Upper lobe of left lung (tissue), 6 donors: ENCODE results near the gene MYBBP1A. TPM values are rescaled to one million over a fixed set of nuclear protein-coding genes. Genes with fewer than 3 reads are reported as not detected.

Experiments
- ATAC-seq, 2 donors: fragments of 200-7000 bp; cut with Tn5 transposase; one replicate each; pipeline ENCODE4 v1.9.1; 2022; ENCODE audit warnings: mild to moderate bottlenecking in 2 of 2, moderate library complexity in 2 of 2; ENCODE audit not compliant: low FRiP score in 2 of 2
- DNase-seq, 2 donors: peaks; one replicate each; pipeline ENCODE4 v3.0.0-alpha.2; 2019 to 2020
- H3K27ac ChIP-seq, 4 donors: fragments of 200-600 bp; sonication (generic); one replicate each; pipeline ENCODE4 v1.5.1; 2016 to 2019
- H3K27me3 ChIP-seq, 4 donors: fragments of 200-600 bp; sonication (generic); one replicate each; pipeline ENCODE4 v1.5.1; 2017 to 2019
- H3K36me3 ChIP-seq, 4 donors: fragments of 200-600 bp; sonication (generic); one replicate each; pipeline ENCODE4 v1.5.1; 2016 to 2019
- H3K4me1 ChIP-seq, 4 donors: fragments of 200-600 bp; sonication (generic); one replicate each; pipeline ENCODE4 v1.5.1; 2018 to 2019
- H3K4me3 ChIP-seq, 4 donors: fragments of 200-600 bp; sonication (generic); one replicate each; pipeline ENCODE4 v1.5.1; 2017 to 2019; ENCODE audit warnings: mild to moderate bottlenecking in 2 of 4, moderate library complexity in 1 of 4
- H3K9me3 ChIP-seq, 4 donors: fragments of 200-600 bp; sonication (generic); one replicate each; pipeline ENCODE4 v1.5.1; 2018 to 2019
- EP300 ChIP-seq, 4 donors: sonication (generic); formaldehyde crosslinking; IDR thresholded peaks; one replicate each; pipeline ENCODE4 v1.5.1; 2017; ENCODE audit warnings: antibody characterized with exemption in 4 of 4, control low read depth in 2 of 4
- POLR2A ChIP-seq, 4 donors: fragments of 450-650 bp; IDR thresholded peaks; one replicate each; pipeline ENCODE4 v1.5.1; 2016 to 2017; ENCODE audit warnings: antibody characterized with exemption in 4 of 4, mild to moderate bottlenecking in 2 of 4
- POLR2AphosphoS5 ChIP-seq, 2 donors: sonication (generic); formaldehyde crosslinking; IDR thresholded peaks; one replicate each; pipeline ENCODE4 v1.5.1; 2017; ENCODE audit warnings: antibody characterized with exemption in 2 of 2
- WGBS, 2 donors: methylation state at CpG; one replicate each; pipeline ENCODE4 v1.1.5; 2017 to 2018; 5-methylcytosine and 5-hydroxymethylcytosine counted together
- total RNA-seq, 6 donors: library from RNA; depleted of rRNA in 4 of 6; stranded (reverse); fragments of >200 nt in 4 of 6; gene quantifications; one replicate each; pipeline versions ENCODE4 v1.1.0 to v1.2.1, GENCODE V29; 2016 to 2021
- TF ChIP-seq, protein P1 (sequence below), 6 experiments: fragments of 450-650 bp in 4 of 6; fragments of 200-600 bp in 2 of 6; sonication (generic) in 2 of 6; IDR thresholded peaks; one replicate each; pipeline ENCODE4 v1.5.1; 2016 to 2019; ENCODE audit warnings: antibody characterized with exemption in 6 of 6
- donor health status: DM: no; HTN: no; CAD: no; lungs with moderate emphysema.
- donor health status: DM: no; HTN: yes; CAD: no; lungs with severe emphysema.

Gene MYBBP1A
- total RNA-seq, 6 donors from 2014 or later: 45.2 to 151 (median 57.3) TPM

- WGBS, 2 donors: 59 to 63% methylated on average over 11 of the region's 11 CpGs
- Histone ChIP-seq H3K36me3 (no peaks in the 10 kb centered on the region), H3K27me3 (no peaks in the 10 kb centered on the region), H3K27ac (peak overlapping the region; percentile 68 to 91 (median 80)), H3K9me3 (no peaks in the 10 kb centered on the region), H3K4me3 (no peak overlapping the region), H3K4me1 (peaks cover 93 to 99% (median 97%) of the 10 kb centered on the region in 4 donors)
- DNase-seq (no peak), ATAC-seq (no peak)
- TF ChIP-seq POLR2AphosphoS5 (IDR thresholded peaks at IDR 0.05) (peak in 1 of 2 donors; percentile 2), POLR2A (IDR thresholded peaks at IDR 0.05) (no peak)
These were observed 44.6 kb downstream of the MYBBP1A start for GRCh38 chr17:4510618-4510941.

DNA sequence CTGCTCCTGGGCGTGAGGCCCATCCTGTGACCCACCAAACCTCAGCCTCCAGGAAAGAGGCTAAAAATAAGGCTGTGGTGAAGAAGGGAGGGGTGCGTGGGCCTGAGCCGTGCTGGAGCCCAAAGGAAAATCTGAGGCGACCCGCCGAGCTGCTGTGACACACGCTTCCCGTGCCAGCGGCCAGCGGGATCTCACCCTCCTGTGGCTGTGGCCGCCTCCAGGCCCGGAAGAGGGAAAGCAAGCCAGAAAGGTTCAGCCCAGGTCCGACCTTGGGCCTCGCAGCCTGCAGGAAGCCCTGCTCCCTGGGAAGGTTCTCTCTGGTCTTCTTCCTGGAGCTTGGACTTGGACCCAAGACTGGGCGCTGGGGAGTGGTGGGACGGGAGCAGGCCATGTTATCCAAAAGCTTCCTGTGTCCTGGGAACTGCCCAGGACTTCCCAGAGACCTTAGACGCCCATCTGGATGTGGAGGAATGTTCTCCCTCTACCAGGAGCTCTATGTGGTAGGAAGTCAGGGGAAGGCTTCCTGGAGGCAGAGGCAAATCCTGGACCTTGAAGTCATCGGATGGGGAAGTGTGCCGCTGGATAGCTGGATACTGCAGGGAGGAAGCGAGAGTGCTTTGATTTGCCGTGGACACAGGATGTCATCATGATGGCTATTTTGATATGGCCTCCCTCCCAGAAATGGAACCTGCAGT, 45.1 kb downstream of the MYBBP1A start:
- WGBS, 2 donors: 47 to 68% methylated on average over 18 to 21 of the region's 21 CpGs

GRCh38 chr17:4509401-4509800, 45.8 kb downstream of the MYBBP1A start:
- TF ChIP-seq, protein P1, sequence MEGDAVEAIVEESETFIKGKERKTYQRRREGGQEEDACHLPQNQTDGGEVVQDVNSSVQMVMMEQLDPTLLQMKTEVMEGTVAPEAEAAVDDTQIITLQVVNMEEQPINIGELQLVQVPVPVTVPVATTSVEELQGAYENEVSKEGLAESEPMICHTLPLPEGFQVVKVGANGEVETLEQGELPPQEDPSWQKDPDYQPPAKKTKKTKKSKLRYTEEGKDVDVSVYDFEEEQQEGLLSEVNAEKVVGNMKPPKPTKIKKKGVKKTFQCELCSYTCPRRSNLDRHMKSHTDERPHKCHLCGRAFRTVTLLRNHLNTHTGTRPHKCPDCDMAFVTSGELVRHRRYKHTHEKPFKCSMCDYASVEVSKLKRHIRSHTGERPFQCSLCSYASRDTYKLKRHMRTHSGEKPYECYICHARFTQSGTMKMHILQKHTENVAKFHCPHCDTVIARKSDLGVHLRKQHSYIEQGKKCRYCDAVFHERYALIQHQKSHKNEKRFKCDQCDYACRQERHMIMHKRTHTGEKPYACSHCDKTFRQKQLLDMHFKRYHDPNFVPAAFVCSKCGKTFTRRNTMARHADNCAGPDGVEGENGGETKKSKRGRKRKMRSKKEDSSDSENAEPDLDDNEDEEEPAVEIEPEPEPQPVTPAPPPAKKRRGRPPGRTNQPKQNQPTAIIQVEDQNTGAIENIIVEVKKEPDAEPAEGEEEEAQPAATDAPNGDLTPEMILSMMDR (IDR thresholded peaks at IDR 0.05): peak in 3 of 6 experiments; percentile 20 to 50 (median 32)
- no peak for TF ChIP-seq POLR2AphosphoS5 (IDR thresholded peaks at IDR 0.05)
- Histone ChIP-seq H3K4me1 (peaks cover 92 to 99% (median 95%) of the 10 kb centered on the region in 4 donors), H3K27ac (peak overlapping the region; percentile 68 to 91 (median 80)), H3K36me3 (no peaks in the 10 kb centered on the region), H3K9me3 (no peaks in the 10 kb centered on the region), H3K4me3 (no peak overlapping the region), H3K27me3 (no peaks in the 10 kb centered on the region)
- DNase-seq (peak; percentile 64), ATAC-seq (no peak)
- 25 to 39% methylated on average over 4 to 8 of the region's 8 CpGs for WGBS, 2 donors

More for the DNA sequence above, 45.1 kb downstream of the MYBBP1A start:
- DNase-seq (peak in 1 of 2 donors; percentile 74), ATAC-seq (no peak)
- Histone ChIP-seq H3K4me1 (peaks cover 92 to 99% (median 95%) of the 10 kb centered on the region in 4 donors), H3K27ac (peak overlapping the region; percentile 68 to 91 (median 80)), H3K4me3 (no peak overlapping the region), H3K36me3 (no peaks in the 10 kb centered on the region), H3K9me3 (no peaks in the 10 kb centered on the region), H3K27me3 (no peaks in the 10 kb centered on the region)
- TF ChIP-seq POLR2A (IDR thresholded peaks at IDR 0.05) (no peak), POLR2AphosphoS5 (IDR thresholded peaks at IDR 0.05) (peak; percentile 41), EP300 (IDR thresholded peaks at IDR 0.05) (peak in 2 of 4 donors; percentile 6 to 41)
- TF ChIP-seq, protein P1 (IDR thresholded peaks at IDR 0.05): no peak

- TF ChIP-seq, protein P1 (IDR thresholded peaks at IDR 0.05): no peak
- TF ChIP-seq POLR2A (IDR thresholded peaks at IDR 0.05) (no peak), POLR2AphosphoS5 (IDR thresholded peaks at IDR 0.05) (no peak), EP300 (IDR thresholded peaks at IDR 0.05) (no peak)
- WGBS, 2 donors: 84% methylated on average over 3 of the region's 3 CpGs; no CpG with 5 or more reads in 1 of the 2 donors
- no peak for ATAC-seq
- Histone ChIP-seq H3K27ac (peak overlapping the region; percentile 45 to 91 (median 80)), H3K4me3 (no peak overlapping the region), H3K36me3 (peaks cover 0 to 2% (median 0%) of the 10 kb centered on the region in 4 donors), H3K9me3 (no peaks in the 10 kb centered on the region), H3K4me1 (peaks cover 91 to 98% (median 93%) of the 10 kb centered on the region in 4 donors), H3K27me3 (no peaks in the 10 kb centered on the region)
- DNase-seq: no peak
These were observed 47.0 kb downstream of the MYBBP1A start for GRCh38 chr17:4508207-4508606.

GRCh38 chr17:4507361-4508111, 47.6 kb downstream of the MYBBP1A start:
- DNase-seq (peak in 1 of 2 donors; percentile 72), ATAC-seq (no peak)
- H3K4me1 ChIP-seq: peaks cover 92 to 98% (median 94%) of the 10 kb centered on the region in 4 donors
- H3K36me3 ChIP-seq: peaks cover 0 to 4% (median 0%) of the 10 kb centered on the region in 4 donors
- TF ChIP-seq EP300 (IDR thresholded peaks at IDR 0.05) (peak in 1 of 4 donors; percentile 33), POLR2AphosphoS5 (IDR thresholded peaks at IDR 0.05) (no peak)
- peak overlapping the region; percentile 45 to 91 (median 80) for H3K27ac ChIP-seq
- H3K9me3 ChIP-seq: no peaks in the 10 kb centered on the region
- no peaks in the 10 kb centered on the region for H3K27me3 ChIP-seq
- H3K4me3 ChIP-seq: no peak overlapping the region
- 36 to 61% methylated on average over 7 to 8 of the region's 8 CpGs for WGBS, 2 donors
